ENCODE results near the gene NRP1. TPM values are rescaled to one million over a fixed set of nuclear protein-coding genes. Genes with fewer than 3 reads are reported as not detected.

The NRP1 gene
- total and polyA plus RNA-seq, 2 of the 8 experiments (the other 6 are each of a cell fraction or from before 2014, with no cell fraction given): 1.2 to 2.1 TPM

- Histone ChIP-seq H3K9ac (replicated peaks in 1 of 4; ENCODE audit: extremely low read depth in 1 of 4, low read depth in 3 of 4, low read length in 3 of 4) (no peak overlapping the region), H3K27me3 (replicated peaks in 1 of 4; ENCODE audit: control insufficient read depth in 3 of 4, extremely low read depth in 1 of 4, insufficient read depth in 3 of 4, low read length in 3 of 4) (no peaks in the 10 kb centered on the region), H4K8ac (ENCODE audit: extremely low read depth, insufficient read depth, low read length) (no peak overlapping the region), H2BK5ac (ENCODE audit: low read depth, low read length) (no peak overlapping the region), H2BK12ac (ENCODE audit: low read depth, low read length) (no peak overlapping the region), H3K23me2 (ENCODE audit: low read depth, low read length) (no peaks in the 10 kb centered on the region), H3K56ac (replicated peaks; ENCODE audit: insufficient read length, low read depth, low read length) (no peak overlapping the region), H2AK5ac (ENCODE audit: low read depth, low read length) (no peak overlapping the region), H2BK20ac (ENCODE audit: low read length) (no peak overlapping the region), H3K4me1 (replicated peaks in 1 of 4; ENCODE audit: control insufficient read depth in 3 of 4, insufficient read depth in 4 of 4, low read length in 3 of 4) (no peaks in the 10 kb centered on the region), H3K14ac (ENCODE audit: insufficient read length) (no peak overlapping the region), H3K18ac (ENCODE audit: extremely low read depth, low read length) (no peak overlapping the region), H2AFZ (ENCODE audit: low read length) (no peak overlapping the region), H4K91ac (replicated peaks; ENCODE audit: insufficient read length, low read length) (no peak overlapping the region), H3K79me1 (ENCODE audit: low read depth, low read length) (no peaks in the 10 kb centered on the region), H3K4me2 (ENCODE audit: insufficient read depth in 1 of 2, low read depth in 2 of 2, low read length in 2 of 2) (no peak overlapping the region), H3K4me3 (ENCODE audit: extremely low read depth in 1 of 4, insufficient read depth in 2 of 4, low read depth in 3 of 4, low read length in 4 of 4) (no peak overlapping the region), H3K79me2 (ENCODE audit: control insufficient read depth in 1 of 2, insufficient read depth in 2 of 2, low read length in 2 of 2) (no peaks in the 10 kb centered on the region), H4K5ac (ENCODE audit: insufficient read length, low read depth, low read length) (no peak overlapping the region), H2BK120ac (replicated peaks; ENCODE audit: low read depth, low read length) (no peak overlapping the region), H3K9me3 (ENCODE audit: insufficient read depth in 2 of 2, low read depth in 1 of 2, low read length in 1 of 2) (no peaks in the 10 kb centered on the region), H3K27ac (ENCODE audit: low read depth, low read length) (no peak overlapping the region), H3K4ac (replicated peaks; ENCODE audit: insufficient read length, low read depth, low read length) (no peak overlapping the region), H4K20me1 (replicated peaks in 1 of 2; ENCODE audit: control insufficient read depth in 1 of 2, insufficient read depth in 2 of 2, low read length in 2 of 2) (no peaks in the 10 kb centered on the region), H3K36me3 (ENCODE audit: control insufficient read depth in 2 of 4, insufficient read depth in 4 of 4, low read length in 3 of 4) (no peaks in the 10 kb centered on the region), H3K23ac (ENCODE audit: insufficient read length) (no peak overlapping the region), H2BK15ac (ENCODE audit: low read length) (no peak overlapping the region)
- CTCF ChIA-PET (ENCODE audit: partially characterized antibody): interaction anchor here (0.7 kb wide), 1 partner anchor 53 kb away, joined by 3 read pairs; no protein-coding TSS in a partner anchor
- FAIRE-seq (no peak), DNase-seq (ENCODE audit: low read depth in 1 of 2, low spot score in 2 of 2) (no peak)
- WGBS, 2 experiments (ENCODE audit: extremely low coverage in 1 of 2, insufficient coverage in 1 of 2, insufficient read length in 1 of 2, insufficient replicate concordance in 2 of 2, low coverage in 1 of 2, low lambda C conversion rate in 2 of 2, missing lambda C conversion rate in 1 of 2): 85% methylated on average over 3 of the region's 3 CpGs; no CpG with 5 or more reads in 1 of the 2 experiments
- POLR2A ChIA-PET (ENCODE audit: partially characterized antibody): no interaction called here
- TF ChIP-seq RBBP5 (IDR thresholded peaks at IDR 0.05; ENCODE audit: borderline replicate concordance, low read depth, low read length) (no peak), BACH1 (IDR thresholded peaks at IDR 0.05; ENCODE audit: low read length) (no peak), CTBP2 (IDR thresholded peaks at IDR 0.05; ENCODE audit: borderline replicate concordance, insufficient read depth, insufficient read length, low read length) (no peak), SIRT6 (IDR thresholded peaks at IDR 0.05; ENCODE audit: low read length) (no peak), GTF2F1 (IDR thresholded peaks at IDR 0.05; ENCODE audit: borderline replicate concordance, low read depth, low read length) (no peak), JUND (IDR thresholded peaks at IDR 0.05; ENCODE audit: low read length) (no peak), JUN (IDR thresholded peaks at IDR 0.05; ENCODE audit: low read depth, low read length) (no peak), RXRA (IDR thresholded peaks at IDR 0.05; ENCODE audit: insufficient read depth, low read depth, low read length) (no peak), TAF1 (IDR thresholded peaks at IDR 0.05; ENCODE audit: low read depth, low read length) (no peak), SRF (IDR thresholded peaks at IDR 0.05; ENCODE audit: low read depth, low read length) (no peak), BRCA1 (IDR thresholded peaks at IDR 0.05; ENCODE audit: low read depth, low read length) (no peak), EZH2 (IDR thresholded peaks at IDR 0.05; ENCODE audit: low read depth, low read length, severe bottlenecking) (no peak)
- TF ChIP-seq, protein P1, sequence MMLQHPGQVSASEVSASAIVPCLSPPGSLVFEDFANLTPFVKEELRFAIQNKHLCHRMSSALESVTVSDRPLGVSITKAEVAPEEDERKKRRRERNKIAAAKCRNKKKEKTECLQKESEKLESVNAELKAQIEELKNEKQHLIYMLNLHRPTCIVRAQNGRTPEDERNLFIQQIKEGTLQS (IDR thresholded peaks at IDR 0.05; ENCODE audit: insufficient read depth, low read depth, low read length): no peak
Observed at GRCh38 chr10:33233635-33234034, 100.8 kb downstream of the NRP1 start.
